ENCODE data around the gene ZC3H12A.

Gene ZC3H12A

GRCh38 chr1:37474046-37474696, at the start of gene ZC3H12A:
ZC3H12A (plus strand) TSS chr1:37474580; CDS start chr1:37475497, 917 bp downstream.
- DNase-seq, result peak; percentile 84

GRCh38 chr1:37425221-37425620, 49.2 kb upstream of the ZC3H12A start:
- no peak for DNase-seq

- no peak for DNase-seq
Measured at GRCh38 chr1:37429029-37429428, 45.4 kb upstream of the ZC3H12A start.

GRCh38 chr1:37430103-37430985, 44.0 kb upstream of the ZC3H12A start:
- DNase-seq, result no peak

- no peak for DNase-seq
Measured at GRCh38 chr1:37432716-37433115, 41.7 kb upstream of the ZC3H12A start.

- no peak for DNase-seq
Measured at GRCh38 chr1:37433171-37433570, 41.2 kb upstream of the ZC3H12A start.

- peak; percentile 84 for DNase-seq
Measured at GRCh38 chr1:37434292-37435225, 39.8 kb upstream of the ZC3H12A start.

GRCh38 chr1:37437087-37437486, 37.3 kb upstream of the ZC3H12A start:
- no peak for DNase-seq

- DNase-seq, result no peak
Measured at GRCh38 chr1:37438037-37438868, 36.1 kb upstream of the ZC3H12A start.

- no peak for DNase-seq
Measured at GRCh38 chr1:37438869-37439343, 35.5 kb upstream of the ZC3H12A start.

GRCh38 chr1:37439349-37439995, 34.9 kb upstream of the ZC3H12A start:
- no peak for DNase-seq

GRCh38 chr1:37441490-37441889, 32.9 kb upstream of the ZC3H12A start:
- no peak for DNase-seq

GRCh38 chr1:37442139-37442538, 32.2 kb upstream of the ZC3H12A start:
- DNase-seq, result no peak

- no peak for DNase-seq
Measured at GRCh38 chr1:37442644-37443043, 31.7 kb upstream of the ZC3H12A start.

GRCh38 chr1:37446874-37447273, 27.5 kb upstream of the ZC3H12A start:
- no peak for DNase-seq

- no peak for DNase-seq
Measured at GRCh38 chr1:37448185-37448584, 26.2 kb upstream of the ZC3H12A start.

GRCh38 chr1:37448691-37449417, 25.5 kb upstream of the ZC3H12A start:
- no peak for DNase-seq

GRCh38 chr1:37449936-37450335, 24.4 kb upstream of the ZC3H12A start:
- DNase-seq, result no peak

GRCh38 chr1:37452416-37452815, 22.0 kb upstream of the ZC3H12A start:
- DNase-seq, result no peak

GRCh38 chr1:37453647-37454046, 20.7 kb upstream of the ZC3H12A start:
- no peak for DNase-seq

- no peak for DNase-seq
Measured at GRCh38 chr1:37455516-37455915, 18.9 kb upstream of the ZC3H12A start.

Data from retina (tissue), 1 donor.